ENCODE results near the gene SPTB.
A peak's percentile ranks its signal among the peaks of the same experiment; 100 is the strongest.

The SPTB gene

DNA sequence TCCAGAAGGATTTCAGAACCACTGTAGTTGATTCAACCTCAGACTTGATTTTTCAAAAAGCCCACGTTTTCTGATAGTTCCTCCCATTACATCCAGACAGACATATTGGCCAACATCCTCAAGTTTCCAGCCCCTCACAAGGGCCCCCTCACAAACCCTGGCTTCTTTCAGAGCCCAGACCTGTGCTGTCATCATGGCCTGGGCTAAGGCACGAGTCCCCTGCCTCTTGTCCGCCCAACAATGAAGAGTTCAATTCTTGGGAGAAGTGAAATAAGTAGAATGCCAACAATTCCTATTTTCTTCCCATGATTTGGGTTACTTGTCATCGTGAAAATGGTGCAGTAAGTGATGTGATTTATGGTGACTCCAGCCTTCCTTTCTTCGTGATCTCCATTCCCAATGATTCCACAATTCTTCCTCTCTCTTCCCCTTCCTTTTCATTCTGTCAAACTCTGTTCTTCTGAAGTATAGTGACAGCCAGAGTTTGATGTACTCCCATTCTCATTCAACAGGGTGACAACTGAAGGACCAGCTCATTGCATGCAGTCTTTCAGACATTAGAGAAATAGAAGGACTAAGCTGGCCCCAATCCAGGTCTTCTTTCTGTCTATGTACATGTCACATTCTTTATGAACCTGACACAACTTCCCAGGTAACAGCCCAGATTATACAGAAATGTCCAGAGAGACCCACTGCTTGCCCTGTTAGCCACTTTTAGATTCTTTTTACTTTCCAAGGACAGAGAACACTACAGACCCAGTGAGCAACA lies 29.2 kb downstream of the SPTB start:
- no peak for DNase-seq (ENCODE audit: low spot score)

DNA sequence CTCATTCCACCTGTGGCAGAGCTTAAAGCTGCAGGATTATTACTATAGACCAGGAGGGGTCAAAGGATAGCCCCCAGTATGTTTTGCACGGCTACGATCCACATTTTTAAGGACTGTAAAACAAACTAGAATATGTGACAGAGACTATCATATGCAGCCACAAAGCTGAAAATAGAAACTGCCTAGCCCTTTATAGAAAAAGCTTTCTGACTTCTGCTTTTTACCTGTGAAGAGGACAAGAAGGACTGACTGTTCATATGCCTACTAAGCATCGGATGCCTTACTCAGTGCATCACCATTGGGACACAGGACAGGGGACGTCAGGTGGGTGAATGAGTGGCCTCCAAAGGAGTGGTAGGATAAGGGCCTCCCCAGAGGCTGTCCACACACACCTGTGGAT lies 29.8 kb downstream of the SPTB start:
- no peak for DNase-seq (ENCODE audit: low spot score)

DNA sequence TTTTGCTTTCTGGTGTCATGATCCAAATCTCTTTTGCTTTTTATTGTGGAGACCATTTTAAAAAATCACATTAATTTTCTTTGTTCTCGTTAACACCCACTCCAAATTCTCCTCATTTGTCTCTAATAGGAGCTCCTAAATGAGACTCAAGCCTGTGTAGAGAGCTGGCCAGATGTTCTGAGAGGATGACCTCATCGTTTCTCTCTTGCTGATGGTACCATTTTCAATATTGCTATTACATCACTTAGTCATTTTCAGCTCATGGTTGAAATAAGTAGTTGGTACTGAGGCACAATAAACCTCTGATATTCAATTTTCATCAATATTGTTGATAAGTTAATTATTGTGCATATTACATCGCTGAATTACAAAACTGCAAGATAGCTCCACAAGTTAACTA lies 31.5 kb downstream of the SPTB start:
- no peak for DNase-seq (ENCODE audit: low spot score)

DNA sequence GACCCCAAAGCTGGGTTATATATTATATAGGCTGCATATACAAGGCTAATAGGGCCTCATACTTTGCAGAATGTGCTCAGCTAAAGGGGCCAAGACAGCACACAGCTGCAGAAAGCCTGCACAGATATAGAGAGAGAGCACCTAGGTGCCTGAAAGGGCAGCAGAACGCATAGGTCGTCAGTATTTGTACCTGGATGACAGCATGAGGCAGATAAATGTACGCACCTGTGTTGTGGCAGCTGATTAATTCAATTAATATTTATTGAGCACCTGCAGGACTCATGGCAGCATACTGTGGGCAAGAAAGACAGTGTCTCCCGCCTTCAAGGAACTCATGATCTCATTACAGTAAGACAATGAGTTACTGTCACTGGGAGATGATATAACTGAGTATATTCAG lies 33.4 kb downstream of the SPTB start:
- no peak for DNase-seq (ENCODE audit: low spot score)

DNA sequence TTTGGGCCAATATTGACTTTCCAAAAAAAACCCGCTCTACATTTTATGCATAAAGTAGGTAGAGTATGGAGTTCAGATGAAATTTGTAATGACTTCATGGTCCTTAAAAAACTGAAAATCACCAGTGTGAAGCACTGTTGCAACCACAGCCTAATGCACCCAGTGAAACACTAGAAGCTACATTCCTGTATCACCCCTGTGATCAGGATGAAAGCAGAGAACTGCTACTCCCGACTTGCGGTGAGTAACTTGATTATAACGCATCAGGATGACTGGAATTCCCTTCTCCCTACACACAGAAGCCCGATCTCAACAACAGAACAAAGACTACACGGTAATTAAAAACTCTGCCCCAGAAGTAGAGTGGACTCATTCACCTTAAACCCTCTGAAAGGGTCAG lies 33.8 kb downstream of the SPTB start:
- DNase-seq (ENCODE audit: low spot score): no peak

DNA sequence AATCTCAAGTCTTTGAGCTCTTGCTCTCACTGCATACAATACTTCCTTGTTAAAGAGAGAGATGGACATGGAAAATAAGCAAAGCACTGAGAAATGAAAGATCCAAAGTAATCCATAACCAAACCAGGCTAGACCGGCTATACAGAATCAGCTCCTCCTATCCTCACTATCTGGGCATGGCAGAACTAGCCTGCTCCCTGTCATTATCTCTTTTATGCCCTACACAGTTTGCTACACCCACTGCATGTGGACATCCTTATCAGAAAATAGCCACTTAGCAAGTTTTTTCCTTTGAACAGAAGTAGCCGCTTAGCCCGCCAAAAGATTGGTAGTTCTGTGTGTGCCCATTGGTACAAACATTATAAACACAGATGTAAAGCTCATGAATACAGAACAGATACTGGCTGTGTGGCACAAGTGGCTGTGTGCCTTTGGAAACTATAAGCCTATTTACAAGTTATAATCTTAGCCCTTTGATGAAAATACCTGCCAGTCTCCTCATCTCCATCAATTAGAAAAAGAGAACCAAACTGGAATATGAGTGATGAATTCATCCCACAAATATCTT lies 34.7 kb downstream of the SPTB start:
- no peak for DNase-seq (ENCODE audit: low spot score)

DNA sequence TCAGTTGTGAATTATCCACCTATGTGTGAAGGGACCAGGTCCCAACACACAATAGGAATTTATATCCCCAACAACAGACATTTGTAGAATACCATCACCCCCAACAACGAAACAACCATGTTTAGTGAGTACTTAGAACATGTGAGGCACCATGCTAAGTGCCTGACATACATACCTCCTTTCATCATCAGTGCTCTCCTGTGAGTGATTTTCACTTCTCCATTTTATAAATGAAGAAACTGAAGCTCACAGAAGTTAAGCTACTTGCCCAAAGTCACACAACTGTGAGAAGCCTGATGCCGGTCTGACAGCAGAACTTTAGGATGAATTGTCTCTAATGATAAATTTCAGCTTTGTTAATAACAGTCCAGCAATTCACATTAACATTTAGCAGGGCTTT lies 35.4 kb downstream of the SPTB start:
- DNase-seq (ENCODE audit: low spot score): no peak

DNA sequence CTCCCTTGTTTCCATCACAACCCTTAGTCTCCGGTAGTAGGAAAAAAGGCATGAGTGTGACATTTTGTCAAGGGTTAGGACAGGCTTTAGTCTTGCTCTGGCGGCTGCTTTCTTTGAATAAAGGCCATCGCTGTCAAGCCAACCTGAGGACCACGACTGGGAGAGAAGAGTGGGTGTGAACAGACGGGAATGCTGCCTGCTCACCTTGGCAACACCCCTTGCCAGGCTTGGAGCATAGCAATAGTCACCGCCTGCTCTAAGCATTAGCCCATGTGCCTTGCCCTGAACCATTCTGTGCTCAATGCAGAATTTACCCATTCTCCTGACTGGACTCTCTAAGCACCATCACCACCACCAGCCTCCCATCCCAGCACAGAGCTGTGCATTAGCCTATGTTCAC lies 36.2 kb downstream of the SPTB start:
- no peak for DNase-seq (ENCODE audit: low spot score)

DNA sequence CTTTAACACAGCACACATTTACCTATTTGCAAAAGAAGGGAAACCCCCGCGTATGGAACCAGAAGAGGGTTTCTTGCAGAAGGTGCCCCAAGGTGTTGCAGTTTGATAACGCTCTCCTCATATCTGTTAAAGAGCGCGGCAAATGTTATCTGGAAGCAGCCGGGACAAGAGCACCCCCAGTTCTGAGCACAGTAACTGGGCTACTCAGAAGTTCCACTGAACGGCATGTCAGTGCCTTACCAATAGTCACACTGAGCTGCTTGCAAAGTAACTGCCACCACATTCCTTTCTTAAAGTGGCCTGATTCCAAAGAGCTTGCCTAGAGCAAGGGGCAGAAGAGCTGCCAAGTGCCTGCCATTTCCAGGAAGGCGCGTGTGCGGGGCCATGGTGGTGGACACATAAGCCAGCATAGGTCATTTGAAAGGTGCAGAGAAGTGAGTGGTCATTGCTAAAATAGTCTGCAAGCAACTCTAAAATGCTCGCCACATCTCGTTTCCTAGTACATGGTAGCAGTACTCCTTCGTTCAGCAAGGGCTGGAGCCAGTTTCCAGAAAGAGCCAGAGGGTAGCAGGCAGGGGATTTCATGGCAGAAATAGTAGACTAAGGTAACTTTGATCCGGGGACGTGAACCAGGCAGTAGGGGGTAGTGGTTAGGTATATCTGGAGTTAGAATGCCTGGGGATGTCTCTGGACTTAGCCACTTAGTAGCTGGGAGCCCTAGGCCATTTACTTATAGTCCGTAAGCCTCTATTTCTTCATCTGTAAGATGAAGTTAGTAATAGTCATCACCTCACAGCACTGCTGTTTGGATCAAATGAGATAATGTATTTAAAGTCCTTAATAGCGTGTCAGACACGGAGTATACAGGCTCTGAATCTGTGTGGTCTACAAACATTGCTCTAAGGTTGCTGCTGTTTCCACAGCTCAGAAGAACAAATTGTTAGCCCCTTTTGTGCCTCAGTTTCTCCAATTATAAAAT lies 37.6 kb downstream of the SPTB start:
- DNase-seq (ENCODE audit: low spot score): no peak

DNA sequence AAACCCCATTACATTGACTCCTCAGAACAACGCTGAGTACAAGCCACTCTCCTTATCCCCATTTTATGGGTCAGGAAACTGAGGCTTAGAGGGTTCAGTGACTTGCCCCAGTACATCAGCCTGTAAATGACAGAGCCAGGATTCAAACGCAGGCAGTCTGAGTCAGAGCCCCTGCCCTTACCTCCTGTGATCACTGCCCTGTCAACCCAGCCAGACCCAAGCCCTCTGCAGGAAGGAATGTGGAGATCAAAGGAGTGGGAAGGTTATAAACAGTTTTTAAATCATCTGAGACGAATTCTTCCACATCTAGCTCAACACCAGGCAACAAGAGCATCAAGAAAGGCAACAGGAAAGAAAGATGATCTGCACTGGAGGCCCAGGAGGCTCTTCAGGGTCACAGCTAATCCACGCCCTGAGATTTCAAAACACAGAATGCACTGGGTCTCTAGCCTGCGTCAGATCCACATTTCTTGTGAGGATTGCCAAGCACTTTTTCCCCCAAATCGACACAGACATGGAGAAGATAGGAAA lies 38.5 kb downstream of the SPTB start:
- no peak for DNase-seq (ENCODE audit: low spot score)

DNA sequence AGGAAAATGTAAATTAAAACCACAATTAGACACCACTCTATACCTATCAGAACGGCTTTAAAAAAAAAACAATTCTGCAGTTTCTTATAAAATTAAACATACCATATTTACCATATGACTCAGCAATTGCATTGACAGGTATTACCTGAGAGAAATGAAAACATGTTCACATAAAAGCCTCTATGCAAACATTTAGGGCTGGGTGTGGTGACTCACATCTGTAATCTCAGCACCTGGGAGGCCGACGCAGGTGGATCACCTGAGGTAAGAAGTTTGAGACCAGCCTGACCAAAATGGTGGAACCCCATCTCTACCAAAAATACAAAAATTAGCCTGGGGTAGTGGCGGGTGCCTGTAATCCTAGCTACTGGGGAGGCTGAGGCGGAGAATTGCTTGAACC lies 41.1 kb downstream of the SPTB start:
- DNase-seq (ENCODE audit: low spot score): no peak

DNA sequence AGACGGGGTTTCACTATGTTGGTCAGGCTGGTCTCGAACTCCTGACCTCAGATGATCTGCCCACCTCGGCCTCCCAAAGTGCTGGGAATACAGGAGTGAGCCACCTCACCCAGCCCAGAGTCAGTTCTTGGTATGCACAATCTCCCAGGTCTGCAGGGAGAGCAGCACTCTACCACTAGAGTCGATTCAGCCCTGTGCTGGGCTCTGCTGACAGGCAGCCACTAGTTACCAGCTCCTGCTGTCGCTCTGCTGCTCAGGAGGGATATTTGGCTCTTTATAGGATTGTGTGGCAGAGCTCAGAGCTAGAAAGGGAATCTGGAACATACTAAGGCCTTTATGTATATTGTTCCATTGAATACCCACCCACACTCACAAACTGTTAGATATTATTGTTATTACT lies 44.3 kb downstream of the SPTB start:
- DNase-seq (ENCODE audit: low spot score): no peak

DNA sequence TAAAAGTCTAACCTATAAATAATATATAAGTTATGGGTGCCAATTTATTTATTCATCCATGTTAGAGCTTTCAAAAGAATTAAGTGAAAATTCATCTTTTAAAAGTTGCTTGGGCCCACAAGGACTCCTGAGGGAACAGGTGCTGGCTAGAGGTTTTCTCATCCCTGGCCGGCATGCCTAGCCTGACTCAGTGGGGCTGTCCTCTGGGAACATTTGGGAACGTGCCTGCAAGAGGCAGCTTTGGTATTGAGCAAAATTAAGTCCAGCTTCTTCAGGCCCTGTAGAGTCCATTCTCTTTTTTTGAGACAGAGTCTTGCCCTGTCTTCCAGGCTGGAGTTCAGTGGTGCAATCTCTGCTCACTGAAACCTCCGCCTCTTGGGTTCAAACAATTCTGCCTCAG lies 44.7 kb downstream of the SPTB start:
- DNase-seq (ENCODE audit: low spot score): no peak

DNA sequence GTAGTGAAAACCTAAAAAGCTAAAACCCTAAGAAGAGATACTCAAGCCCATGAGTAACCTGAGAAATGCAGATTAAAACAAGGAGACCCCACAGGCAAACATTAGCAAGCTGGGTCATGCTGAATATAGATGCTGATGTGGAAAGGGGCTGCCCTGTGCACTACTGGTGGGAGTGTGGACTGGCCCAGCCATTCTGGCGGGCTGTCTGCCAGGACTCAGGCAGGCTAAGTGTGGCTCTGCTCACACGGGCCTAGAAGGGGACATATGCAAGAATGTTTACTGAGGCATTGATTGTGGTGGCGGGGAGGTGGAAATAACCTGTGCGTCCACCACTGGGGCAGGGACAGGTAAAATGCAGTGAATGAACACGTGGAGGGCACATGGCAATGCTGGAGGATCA lies 48.3 kb downstream of the SPTB start:
- no peak for DNase-seq (ENCODE audit: low spot score)

DNA sequence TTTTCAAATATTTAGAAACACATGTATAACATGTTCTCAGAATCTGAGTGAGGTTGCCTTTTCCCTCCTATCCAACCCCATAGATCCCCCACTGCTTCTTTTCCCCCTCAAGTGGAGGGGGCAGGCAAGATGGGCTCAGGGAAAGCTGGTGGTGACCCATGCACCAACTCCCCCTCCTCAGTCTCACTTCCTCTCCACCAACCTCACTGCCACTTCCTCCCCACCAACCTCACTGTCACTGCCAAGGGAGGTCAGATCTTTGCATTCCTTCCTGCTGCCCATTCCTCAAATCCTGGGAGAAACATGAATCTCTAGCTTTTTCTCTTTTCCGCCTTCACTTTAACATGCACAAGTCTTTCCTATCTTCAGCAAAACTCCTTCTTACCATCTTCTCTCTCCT lies 48.7 kb downstream of the SPTB start:
- DNase-seq (ENCODE audit: low spot score): no peak

DNA sequence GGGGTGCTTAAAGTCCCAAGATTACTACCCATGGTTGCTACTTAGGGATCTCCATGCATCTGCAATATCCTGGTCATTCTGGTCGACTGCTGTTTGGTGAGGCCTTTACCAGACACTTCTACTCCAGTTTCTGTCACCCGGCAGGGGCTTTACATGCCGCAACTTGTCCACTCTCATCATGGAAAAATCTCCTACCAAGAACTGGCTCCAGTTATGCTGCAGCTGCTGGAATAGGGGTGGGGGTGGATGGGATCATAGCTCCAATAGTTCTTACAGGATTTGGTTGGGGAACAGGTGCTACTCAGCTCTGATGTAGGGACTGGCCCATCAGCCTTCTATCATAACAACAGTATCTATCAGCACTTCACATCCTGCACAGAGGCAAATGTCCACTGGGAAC lies 51.6 kb downstream of the SPTB start:
- no peak for DNase-seq (ENCODE audit: low spot score)

DNA sequence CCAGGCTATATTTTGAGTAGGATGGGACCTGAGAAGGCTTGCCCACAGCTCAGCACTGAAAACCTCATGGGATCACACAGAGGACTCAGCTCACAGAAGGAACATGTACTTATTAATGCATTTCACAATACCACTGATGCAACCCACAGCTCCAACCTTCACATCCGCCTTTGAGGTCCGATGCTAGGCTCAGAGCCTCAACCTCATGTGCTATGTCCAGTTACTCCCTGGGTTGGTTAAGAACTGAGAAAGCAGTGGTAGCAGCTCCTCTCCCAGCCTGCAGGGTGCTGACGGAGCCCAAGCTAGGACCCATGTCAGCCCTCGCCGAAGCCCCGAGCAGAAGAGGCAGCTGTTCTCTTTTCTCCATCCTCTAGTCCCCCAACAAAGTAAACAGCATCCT lies 52.9 kb downstream of the SPTB start:
- DNase-seq (ENCODE audit: low spot score): no peak

DNA sequence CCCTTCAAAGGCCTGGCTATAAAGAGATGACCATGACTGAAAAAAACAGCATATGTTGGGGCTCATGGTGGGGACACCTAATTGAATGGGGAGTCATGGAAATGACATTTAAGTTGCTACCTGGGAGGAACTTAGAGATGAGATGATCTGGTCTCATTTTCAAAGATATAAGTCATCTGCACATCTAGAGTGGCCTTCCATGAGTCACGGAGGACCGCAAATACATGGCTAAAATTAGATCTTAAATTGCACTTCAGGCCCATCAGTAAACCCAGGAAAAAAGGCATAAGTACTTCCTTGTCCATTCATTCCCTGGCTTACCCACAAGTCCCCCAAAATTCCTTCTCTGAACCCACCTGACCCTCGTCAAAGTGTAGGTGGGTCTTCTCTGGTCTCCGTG lies 53.4 kb downstream of the SPTB start:
- DNase-seq (ENCODE audit: low spot score): no peak

DNA sequence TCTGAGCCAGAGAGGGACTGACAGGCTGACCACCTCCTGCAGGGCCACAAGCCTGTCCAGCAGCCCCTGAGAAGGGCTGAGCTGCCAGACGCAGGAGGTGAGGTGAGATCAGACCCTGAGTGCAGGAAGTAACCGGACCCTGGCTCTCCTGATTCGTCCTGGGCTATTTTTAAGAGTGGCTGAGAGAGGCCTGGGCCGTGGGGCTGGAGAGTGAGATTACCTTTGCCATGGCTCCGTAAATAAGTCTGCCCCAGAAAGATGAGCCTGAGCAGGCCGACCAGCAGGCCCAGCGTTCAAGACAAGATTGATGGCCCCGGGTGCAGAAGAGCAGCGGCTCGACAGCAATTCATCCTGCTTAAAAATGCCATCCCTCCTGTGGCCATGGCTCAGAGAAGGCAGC lies 54.2 kb downstream of the SPTB start:
- no peak for DNase-seq (ENCODE audit: low spot score)

DNA sequence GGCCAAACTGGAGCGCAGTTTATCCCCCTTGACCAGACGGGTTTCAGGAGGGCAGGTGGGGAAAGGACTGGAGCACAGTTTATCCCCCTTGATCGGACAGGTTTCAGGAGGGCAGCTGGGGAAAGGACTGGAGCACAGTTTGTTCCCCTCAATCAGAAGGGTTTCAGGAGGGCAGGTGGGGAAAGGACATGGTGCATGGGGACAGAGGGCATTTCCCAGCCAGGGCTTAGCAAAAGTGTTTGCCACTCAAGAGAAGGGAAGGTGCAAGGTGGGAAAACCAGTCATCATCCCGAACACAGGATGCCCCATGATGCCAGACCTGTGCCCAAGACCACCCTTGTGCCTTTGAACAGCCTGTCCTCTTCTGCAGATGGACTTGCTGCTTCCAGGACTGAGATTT lies 54.7 kb downstream of the SPTB start:
- no peak for DNase-seq (ENCODE audit: low spot score)

DNA sequence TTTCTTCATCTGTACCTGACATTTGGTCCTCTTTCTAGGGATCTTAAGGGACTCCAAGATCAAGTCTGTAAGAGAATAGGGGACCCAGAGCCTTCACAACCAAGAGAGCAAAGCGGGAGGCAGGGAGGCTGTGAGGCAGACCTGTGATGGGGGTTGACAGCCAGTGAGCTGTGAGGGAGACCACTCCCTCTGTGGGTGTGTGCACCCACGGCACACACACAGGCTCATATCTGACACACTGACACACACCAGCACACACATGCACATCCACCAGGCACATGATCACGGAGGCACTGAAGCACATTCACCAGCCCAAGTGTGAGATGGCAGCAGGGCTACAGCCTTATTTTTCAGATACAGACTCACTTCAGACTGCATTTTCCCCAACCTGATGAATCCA lies 55.2 kb downstream of the SPTB start:
- DNase-seq (ENCODE audit: low spot score): no peak

DNA sequence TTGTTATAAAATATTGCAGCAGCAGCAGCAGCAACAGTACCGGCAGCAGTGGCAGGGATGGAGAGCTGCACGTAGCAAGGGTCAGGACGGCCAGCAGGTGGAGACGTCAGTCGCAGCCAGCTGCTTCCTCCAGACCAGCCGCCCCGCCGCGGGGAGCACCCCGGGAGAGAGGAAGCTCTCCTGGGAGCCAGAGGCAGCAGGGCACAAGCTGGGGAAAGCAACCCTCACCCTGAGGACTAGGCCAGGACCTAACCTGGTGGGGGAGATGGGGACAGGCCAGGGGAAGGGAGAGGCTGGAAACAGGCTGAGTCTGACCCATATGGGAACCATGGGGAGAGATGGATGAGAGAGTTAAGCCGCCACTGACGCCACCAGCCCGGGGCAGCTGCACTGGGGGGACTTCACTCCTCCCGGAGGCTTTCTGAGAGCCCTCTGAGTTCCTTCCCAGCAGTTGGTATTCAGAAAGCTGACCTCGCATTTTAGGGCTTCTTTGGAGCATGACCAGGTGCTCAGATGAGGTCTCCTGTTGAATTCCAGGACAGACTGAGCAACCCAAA lies 56.3 kb downstream of the SPTB start:
- peak; percentile 78 for DNase-seq (ENCODE audit: low spot score)

DNA sequence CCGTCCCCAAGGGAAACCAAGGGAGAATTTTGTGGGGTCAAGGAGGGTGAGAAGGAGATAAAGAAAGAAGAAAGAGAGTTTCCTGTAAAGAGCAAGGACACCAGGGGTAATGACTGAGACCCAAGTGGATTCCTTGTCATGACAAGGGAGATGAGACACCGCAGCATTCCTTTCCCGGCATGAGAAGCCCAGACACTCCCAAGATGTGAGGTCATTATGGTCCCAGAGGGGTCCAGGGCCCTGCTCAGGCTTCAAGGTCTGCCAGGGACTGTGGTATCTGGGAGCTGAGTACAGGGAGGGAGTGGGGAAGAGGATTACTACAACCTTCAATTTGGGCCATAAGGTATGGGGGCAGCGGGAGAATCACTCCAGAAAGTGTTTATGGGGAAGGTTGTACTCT lies 58.1 kb downstream of the SPTB start:
- DNase-seq (ENCODE audit: low spot score): no peak

Measured in germinal center (tissue), 1 donor.